ENCODE results near the gene TLE6. TPM values are rescaled to one million over a fixed set of nuclear protein-coding genes. Genes with fewer than 3 reads are reported as not detected.

Gene TLE6
- total RNA-seq, 4 donors from 2014 or later = 0.44 to 13.5 (median 2.7) TPM

DNA sequence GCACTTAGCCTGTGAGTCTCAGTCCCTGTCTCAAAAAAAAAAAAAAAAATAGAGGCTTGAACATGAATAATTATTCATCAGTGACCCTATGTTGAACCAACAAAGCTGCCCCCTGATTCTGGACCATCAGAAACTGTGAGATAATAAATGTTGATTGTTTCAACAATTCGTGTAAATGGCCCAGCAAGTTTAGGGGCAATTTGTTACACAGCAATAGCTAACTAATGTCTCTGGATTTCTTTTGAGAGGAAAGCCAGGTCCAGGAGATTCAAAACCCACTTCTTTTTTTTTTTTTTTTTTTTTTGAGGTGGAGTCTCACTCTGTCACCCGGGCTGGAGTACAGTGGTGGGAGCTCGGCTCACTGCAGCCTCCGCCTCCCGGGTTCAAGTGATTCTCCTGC, 12.5 kb upstream of the TLE6 start:
- DNase-seq (ENCODE audit: low spot score in 2 of 2) = no peak
- no peak for TF ChIP-seq EP300 (IDR thresholded peaks at IDR 0.05)
- TF ChIP-seq, protein P1, sequence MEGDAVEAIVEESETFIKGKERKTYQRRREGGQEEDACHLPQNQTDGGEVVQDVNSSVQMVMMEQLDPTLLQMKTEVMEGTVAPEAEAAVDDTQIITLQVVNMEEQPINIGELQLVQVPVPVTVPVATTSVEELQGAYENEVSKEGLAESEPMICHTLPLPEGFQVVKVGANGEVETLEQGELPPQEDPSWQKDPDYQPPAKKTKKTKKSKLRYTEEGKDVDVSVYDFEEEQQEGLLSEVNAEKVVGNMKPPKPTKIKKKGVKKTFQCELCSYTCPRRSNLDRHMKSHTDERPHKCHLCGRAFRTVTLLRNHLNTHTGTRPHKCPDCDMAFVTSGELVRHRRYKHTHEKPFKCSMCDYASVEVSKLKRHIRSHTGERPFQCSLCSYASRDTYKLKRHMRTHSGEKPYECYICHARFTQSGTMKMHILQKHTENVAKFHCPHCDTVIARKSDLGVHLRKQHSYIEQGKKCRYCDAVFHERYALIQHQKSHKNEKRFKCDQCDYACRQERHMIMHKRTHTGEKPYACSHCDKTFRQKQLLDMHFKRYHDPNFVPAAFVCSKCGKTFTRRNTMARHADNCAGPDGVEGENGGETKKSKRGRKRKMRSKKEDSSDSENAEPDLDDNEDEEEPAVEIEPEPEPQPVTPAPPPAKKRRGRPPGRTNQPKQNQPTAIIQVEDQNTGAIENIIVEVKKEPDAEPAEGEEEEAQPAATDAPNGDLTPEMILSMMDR (IDR thresholded peaks at IDR 0.05) = no peak
- Histone ChIP-seq H3K4me3 (no peak overlapping the region), H3K27me3 (no peaks in the 10 kb centered on the region), H3K4me1 (peaks cover 0 to 29% (median 9%) of the 10 kb centered on the region in 4 donors), H3K9me3 (no peaks in the 10 kb centered on the region), H3K27ac (no peak overlapping the region), H3K36me3 (no peaks in the 10 kb centered on the region)
- WGBS, 2 donors = 87 to 90% methylated on average over 5 of the region's 5 CpGs

DNA sequence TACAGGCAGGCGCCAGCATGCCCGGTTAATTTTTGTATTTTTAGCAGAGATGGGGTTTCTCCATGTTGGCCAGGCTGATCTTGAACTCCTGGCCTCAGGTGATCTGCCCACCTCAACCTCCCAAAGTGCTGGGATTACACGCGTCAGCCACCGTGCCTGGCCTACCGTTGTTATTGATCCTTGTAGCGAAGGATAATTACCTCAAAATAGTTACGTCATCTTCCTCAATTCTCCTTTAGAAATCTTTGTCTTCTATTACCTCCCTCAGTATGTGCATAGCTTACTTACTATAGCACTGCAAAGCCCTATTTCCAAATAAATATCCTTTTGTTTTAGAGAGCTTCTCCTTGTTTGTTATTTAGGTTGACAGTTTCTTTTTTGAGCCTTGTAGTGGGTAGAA, 9.4 kb upstream of the TLE6 start:
- no peak overlapping the region for H3K27ac ChIP-seq
- no peaks in the 10 kb centered on the region for H3K9me3 ChIP-seq
- peaks cover 0 to 44% (median 14%) of the 10 kb centered on the region in 4 donors for H3K4me1 ChIP-seq
- no peak for DNase-seq (ENCODE audit: low spot score in 2 of 2)
- no peaks in the 10 kb centered on the region for H3K36me3 ChIP-seq
- TF ChIP-seq, protein P1 (IDR thresholded peaks at IDR 0.05) = no peak
- TF ChIP-seq POLR2A (IDR thresholded peaks at IDR 0.05) (no peak), EP300 (IDR thresholded peaks at IDR 0.05) (no peak)
- WGBS, 2 donors = 77 to 79% methylated on average over 8 of the region's 8 CpGs
- no peak overlapping the region for H3K4me3 ChIP-seq
- no peaks in the 10 kb centered on the region for H3K27me3 ChIP-seq

DNA sequence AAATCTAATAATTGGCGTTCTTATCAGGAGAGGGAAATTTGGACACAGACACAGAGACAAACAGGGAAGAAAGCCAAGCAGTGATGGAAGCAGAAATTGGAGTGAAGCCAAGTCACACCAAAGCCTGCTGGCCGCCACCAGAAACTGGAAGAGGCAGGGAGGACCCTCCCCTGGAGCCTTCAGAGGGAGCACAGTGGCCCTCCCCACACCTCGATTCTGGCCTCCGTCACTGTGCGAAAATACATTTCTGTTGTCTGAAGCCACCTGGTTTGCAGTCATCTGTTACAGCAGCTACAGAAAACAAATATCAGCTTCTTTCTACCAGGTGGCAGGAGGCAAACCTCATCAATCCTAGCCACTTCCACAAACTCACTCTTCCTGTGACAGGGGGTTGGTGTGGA, 8.3 kb upstream of the TLE6 start:
- Histone ChIP-seq H3K27ac (peak overlapping the region in 3 of 4 donors; percentile 40 to 81 (median 75)), H3K4me1 (peaks cover 0 to 55% (median 16%) of the 10 kb centered on the region in 4 donors), H3K4me3 (no peak overlapping the region), H3K36me3 (no peaks in the 10 kb centered on the region), H3K9me3 (no peaks in the 10 kb centered on the region), H3K27me3 (no peaks in the 10 kb centered on the region)
- WGBS, 2 donors = 10 to 25% methylated on average over 5 of the region's 5 CpGs
- TF ChIP-seq POLR2A (IDR thresholded peaks at IDR 0.05) (no peak), EP300 (IDR thresholded peaks at IDR 0.05) (peak in 1 of 2 donors; percentile 33)
- TF ChIP-seq, protein P1 (IDR thresholded peaks at IDR 0.05) = no peak
- peak in 1 of 2 donors; percentile 48 for DNase-seq (ENCODE audit: low spot score in 2 of 2)

DNA sequence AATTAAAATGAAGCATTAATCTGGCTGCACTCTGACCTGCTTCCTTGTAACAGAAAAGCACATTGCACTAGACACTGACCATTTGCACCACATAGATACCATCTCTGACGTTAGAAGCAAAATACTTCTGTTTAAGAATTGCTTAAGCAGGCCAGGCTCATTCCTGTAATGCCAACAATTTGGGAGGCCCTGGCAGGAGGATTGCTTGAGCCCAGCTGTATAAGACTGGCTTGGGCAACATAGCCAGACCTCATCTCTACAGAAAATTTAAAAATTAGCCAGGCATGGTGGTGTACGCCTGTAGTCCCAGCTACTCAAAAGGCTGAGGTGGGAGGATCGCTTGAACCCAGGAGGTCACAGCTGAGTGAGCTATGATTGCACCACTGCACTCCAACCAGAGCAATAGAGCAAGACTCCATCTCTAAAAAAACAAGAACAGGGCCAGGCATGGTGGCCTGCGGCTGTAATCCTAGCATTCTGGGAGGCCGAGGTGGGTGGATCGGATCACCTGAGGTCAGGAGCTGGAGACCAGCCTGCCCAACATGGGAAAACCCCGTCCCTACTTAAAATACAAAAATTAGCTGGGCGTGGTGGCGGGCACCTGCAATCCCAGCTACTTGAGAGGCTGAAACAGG, 7.0 kb upstream of the TLE6 start:
- WGBS, 2 donors = 73 to 77% methylated on average over 9 of the region's 9 CpGs

DNA sequence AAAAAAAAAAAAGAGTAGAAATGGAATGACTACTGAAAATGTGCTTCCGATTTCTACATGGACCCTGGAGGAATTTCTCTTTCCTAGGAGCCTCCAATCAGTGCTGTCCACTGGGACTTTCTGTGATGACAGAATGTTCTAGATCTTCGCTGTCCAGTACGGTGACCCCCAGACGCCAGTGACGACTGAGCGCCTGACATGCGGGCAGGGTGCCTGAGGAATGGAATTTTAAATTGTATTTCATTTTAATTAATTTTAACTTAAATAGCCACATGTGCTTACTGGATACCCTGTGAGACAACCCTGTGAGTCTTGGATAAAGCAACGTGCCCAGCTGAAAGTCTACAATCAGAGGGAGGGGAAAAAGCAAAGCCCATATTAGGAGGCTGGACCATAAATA, 4.1 kb upstream of the TLE6 start:
- H3K9me3 ChIP-seq = no peaks in the 10 kb centered on the region
- no peaks in the 10 kb centered on the region for H3K27me3 ChIP-seq
- H3K27ac ChIP-seq = peak overlapping the region in 3 of 4 donors; percentile 19 to 86 (median 83)
- DNase-seq (ENCODE audit: low spot score in 2 of 2) = peak in 1 of 2 donors; percentile 66
- H3K36me3 ChIP-seq = no peaks in the 10 kb centered on the region
- 44 to 55% methylated on average over 8 of the region's 8 CpGs for WGBS, 2 donors
- H3K4me3 ChIP-seq = no peak overlapping the region
- TF ChIP-seq EP300 (IDR thresholded peaks at IDR 0.05) = peak; percentile 80 to 83
- TF ChIP-seq, protein P1 (IDR thresholded peaks at IDR 0.05) = no peak
- H3K4me1 ChIP-seq = peaks cover 0 to 93% (median 48%) of the 10 kb centered on the region in 4 donors

More for the DNA sequence above, 7.0 kb upstream of the TLE6 start:
- Histone ChIP-seq H3K9me3 (no peaks in the 10 kb centered on the region), H3K27ac (peak overlapping the region in 3 of 4 donors; percentile 56 to 86 (median 83)), H3K4me3 (no peak overlapping the region), H3K27me3 (no peaks in the 10 kb centered on the region), H3K4me1 (peaks cover 0 to 68% (median 24%) of the 10 kb centered on the region in 4 donors), H3K36me3 (no peaks in the 10 kb centered on the region)
- DNase-seq (ENCODE audit: low spot score in 2 of 2) = no peak
- TF ChIP-seq, protein P1 (IDR thresholded peaks at IDR 0.05) = no peak
- peak in 1 of 2 donors; percentile 27 for TF ChIP-seq EP300 (IDR thresholded peaks at IDR 0.05)

Data from tibial nerve (tissue), 4 donors.